ENCODE results near the gene TACR1.

DNA sequence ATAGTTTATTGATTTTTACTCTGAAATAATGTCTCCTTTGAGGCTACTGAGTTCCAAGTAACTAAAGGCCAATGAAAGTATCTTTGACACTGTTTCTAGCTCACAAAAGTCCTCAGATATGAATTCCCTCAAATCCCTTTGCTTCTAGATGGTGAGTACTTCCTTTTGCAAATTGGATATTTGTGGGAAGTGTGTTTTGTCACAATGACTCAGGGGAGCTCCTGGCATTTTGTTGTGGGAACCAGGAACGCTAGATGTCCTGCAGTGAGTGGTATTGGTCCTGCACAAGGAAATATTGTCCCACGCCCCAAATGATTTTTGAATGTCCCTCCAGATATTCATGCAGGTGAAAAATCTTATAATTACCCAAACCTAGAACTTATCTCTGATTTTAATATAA lies 24.3 kb downstream of the TACR1 start:
- TF ChIP-seq, protein P1, sequence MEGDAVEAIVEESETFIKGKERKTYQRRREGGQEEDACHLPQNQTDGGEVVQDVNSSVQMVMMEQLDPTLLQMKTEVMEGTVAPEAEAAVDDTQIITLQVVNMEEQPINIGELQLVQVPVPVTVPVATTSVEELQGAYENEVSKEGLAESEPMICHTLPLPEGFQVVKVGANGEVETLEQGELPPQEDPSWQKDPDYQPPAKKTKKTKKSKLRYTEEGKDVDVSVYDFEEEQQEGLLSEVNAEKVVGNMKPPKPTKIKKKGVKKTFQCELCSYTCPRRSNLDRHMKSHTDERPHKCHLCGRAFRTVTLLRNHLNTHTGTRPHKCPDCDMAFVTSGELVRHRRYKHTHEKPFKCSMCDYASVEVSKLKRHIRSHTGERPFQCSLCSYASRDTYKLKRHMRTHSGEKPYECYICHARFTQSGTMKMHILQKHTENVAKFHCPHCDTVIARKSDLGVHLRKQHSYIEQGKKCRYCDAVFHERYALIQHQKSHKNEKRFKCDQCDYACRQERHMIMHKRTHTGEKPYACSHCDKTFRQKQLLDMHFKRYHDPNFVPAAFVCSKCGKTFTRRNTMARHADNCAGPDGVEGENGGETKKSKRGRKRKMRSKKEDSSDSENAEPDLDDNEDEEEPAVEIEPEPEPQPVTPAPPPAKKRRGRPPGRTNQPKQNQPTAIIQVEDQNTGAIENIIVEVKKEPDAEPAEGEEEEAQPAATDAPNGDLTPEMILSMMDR (conservative IDR thresholded peaks at IDR 0.05; ENCODE audit: low read depth, low read length), result no peak
- no peak for TF ChIP-seq EZH2 (IDR thresholded peaks at IDR 0.05; ENCODE audit: low read length, unreplicated experiment)
